HG03442 (cell line): ENCODE data around the gene IRF2.

Experiments used
- ATAC-seq: cut with Tn5 transposase; IDR thresholded peaks from one replicate; pipeline ENCODE4 v1.9.1; 2021; ENCODE audit warnings: mild to moderate bottlenecking, moderate library complexity; ENCODE audit not compliant: unreplicated experiment

Gene IRF2

GRCh38 chr4:184433258-184433892 lies 41.0 kb downstream of the IRF2 start:
- no peak for ATAC-seq

GRCh38 chr4:184432127-184432922 lies 42.0 kb downstream of the IRF2 start:
- no peak for ATAC-seq

- ATAC-seq = no peak
Observed at GRCh38 chr4:184430163-184430562, 44.2 kb downstream of the IRF2 start.

- no peak for ATAC-seq
Observed at GRCh38 chr4:184428787-184429186, 45.6 kb downstream of the IRF2 start.

GRCh38 chr4:184427687-184428086 lies 46.7 kb downstream of the IRF2 start:
- ATAC-seq = no peak

- ATAC-seq = no peak
Observed at GRCh38 chr4:184427093-184427492, 47.3 kb downstream of the IRF2 start.

- no peak for ATAC-seq
Observed at GRCh38 chr4:184424993-184425758, 49.2 kb downstream of the IRF2 start.

- no peak for ATAC-seq
Observed at GRCh38 chr4:184424279-184424678, 50.1 kb downstream of the IRF2 start.

GRCh38 chr4:184423003-184423686 lies 51.2 kb downstream of the IRF2 start:
- no peak for ATAC-seq

GRCh38 chr4:184422378-184422777 lies 52.0 kb downstream of the IRF2 start:
- ATAC-seq = no peak

- ATAC-seq = no peak
Observed at GRCh38 chr4:184421533-184422155, 52.7 kb downstream of the IRF2 start.

GRCh38 chr4:184420881-184421416 lies 53.4 kb downstream of the IRF2 start:
- ATAC-seq = peak; percentile 41

- ATAC-seq = no peak
Observed at GRCh38 chr4:184420402-184420801, 53.9 kb downstream of the IRF2 start.

- no peak for ATAC-seq
Observed at GRCh38 chr4:184419976-184420375, 54.4 kb downstream of the IRF2 start.

GRCh38 chr4:184417802-184418511 lies 56.4 kb downstream of the IRF2 start:
- ATAC-seq = peak; percentile 70

GRCh38 chr4:184416913-184417734 lies 57.2 kb downstream of the IRF2 start:
- ATAC-seq = peak; percentile 44

- ATAC-seq = no peak
Observed at GRCh38 chr4:184415071-184415470, 59.3 kb downstream of the IRF2 start.

- ATAC-seq = no peak
Observed at GRCh38 chr4:184413261-184414046, 60.9 kb downstream of the IRF2 start.
